HFFc6 (cell line): ENCODE results near the gene TMEM150B. TPM values are rescaled to one million over a fixed set of nuclear protein-coding genes. Genes with fewer than 3 reads are reported as not detected.

Experiments
- DNase-seq: peaks from one replicate; pipeline ENCODE4 v3.0.0-alpha.2; 2018
- H3K27ac Mint-ChIP-seq: 2 replicates; pipeline ENCODE4 v1.8.0; 2020; ENCODE audit warnings: mild to moderate bottlenecking, mixed read lengths
- H3K27me3 Mint-ChIP-seq: 2 replicates; pipeline ENCODE4 v1.8.0; 2021; ENCODE audit warnings: mild to moderate bottlenecking, moderate library complexity, mixed read lengths; ENCODE audit not compliant: insufficient read depth
- H3K36me3 Mint-ChIP-seq: 2 replicates; pipeline ENCODE4 v1.8.0; 2021; ENCODE audit warnings: low read depth, mixed read lengths
- H3K4me1 Mint-ChIP-seq: 2 replicates; pipeline ENCODE4 v1.8.0; 2020; ENCODE audit warnings: low read depth, mixed read lengths
- H3K4me3 Mint-ChIP-seq: 2 replicates; pipeline ENCODE4 v1.8.0; 2020; ENCODE audit warnings: mild to moderate bottlenecking, moderate library complexity, mixed read lengths
- H3K9me3 Mint-ChIP-seq: 2 replicates; pipeline ENCODE4 v1.8.0; 2020; ENCODE audit warnings: mild to moderate bottlenecking, mixed read lengths
- total RNA-seq, 6 experiments: library from RNA; stranded (reverse); fragmentation: NEBNext Ultra II Directional; extraction: Animal tissue kit (Norgen Biotek cat#: 25700); gene quantifications; 2 replicates in 1 of 6; 3 replicates in 5 of 6; pipeline ENCODE4 v1.2.3, GENCODE V29; 2021
- TF ChIP-seq, protein P1 (sequence below): fragments of 200-600 bp; sonication (generic); IDR thresholded peaks from 2 replicates; pipeline ENCODE4 v1.5.0; 2021; ENCODE audit warnings: antibody characterized with exemption, mild to moderate bottlenecking

The TMEM150B gene
- total RNA-seq, 6 experiments from 2014 or later: not detected

DNA sequence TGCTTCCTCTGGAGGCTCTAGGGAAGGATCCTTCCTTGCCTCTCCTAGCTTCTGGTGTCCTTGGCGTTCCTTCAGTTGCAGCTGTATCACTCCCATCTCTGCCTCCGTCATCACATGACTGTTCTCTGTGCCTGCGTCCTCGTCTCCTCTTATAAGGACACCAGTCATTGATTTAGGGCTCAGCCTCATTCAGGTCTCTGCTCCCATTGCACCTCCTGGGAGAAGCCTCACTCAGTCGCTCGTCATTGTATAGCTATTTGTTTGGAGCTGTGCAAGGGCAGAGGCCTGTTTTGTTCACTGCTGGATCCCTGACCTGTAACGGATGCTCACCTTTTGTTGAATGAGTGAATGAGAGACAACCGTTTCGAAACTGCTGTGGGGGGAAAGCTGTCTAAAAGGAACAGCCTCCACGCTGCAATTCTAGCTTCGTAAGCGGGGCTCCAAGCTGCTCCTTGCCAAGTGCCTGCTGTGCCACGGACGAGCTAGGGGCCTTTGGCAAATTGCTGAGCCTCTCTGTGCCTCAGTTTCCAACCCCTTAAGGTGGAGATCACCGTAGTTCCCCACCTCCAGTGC, 24.2 kb downstream of the TMEM150B start:
- Mint-ChIP-seq H3K27ac (no peak overlapping the region), H3K36me3 (peaks cover 7% of the 10 kb centered on the region; the same call in 1 of the 2 replicates), H3K4me1 (0 out of 2 replicates have a peak, but pooled peaks cover 7% of the 10 kb centered on the region), H3K4me3 (peak overlapping the region; percentile 74; the same call in 1 of the 2 replicates), H3K27me3 (peaks cover 2% of the 10 kb centered on the region), H3K9me3 (no peaks in the 10 kb centered on the region)
- TF ChIP-seq, protein P1, sequence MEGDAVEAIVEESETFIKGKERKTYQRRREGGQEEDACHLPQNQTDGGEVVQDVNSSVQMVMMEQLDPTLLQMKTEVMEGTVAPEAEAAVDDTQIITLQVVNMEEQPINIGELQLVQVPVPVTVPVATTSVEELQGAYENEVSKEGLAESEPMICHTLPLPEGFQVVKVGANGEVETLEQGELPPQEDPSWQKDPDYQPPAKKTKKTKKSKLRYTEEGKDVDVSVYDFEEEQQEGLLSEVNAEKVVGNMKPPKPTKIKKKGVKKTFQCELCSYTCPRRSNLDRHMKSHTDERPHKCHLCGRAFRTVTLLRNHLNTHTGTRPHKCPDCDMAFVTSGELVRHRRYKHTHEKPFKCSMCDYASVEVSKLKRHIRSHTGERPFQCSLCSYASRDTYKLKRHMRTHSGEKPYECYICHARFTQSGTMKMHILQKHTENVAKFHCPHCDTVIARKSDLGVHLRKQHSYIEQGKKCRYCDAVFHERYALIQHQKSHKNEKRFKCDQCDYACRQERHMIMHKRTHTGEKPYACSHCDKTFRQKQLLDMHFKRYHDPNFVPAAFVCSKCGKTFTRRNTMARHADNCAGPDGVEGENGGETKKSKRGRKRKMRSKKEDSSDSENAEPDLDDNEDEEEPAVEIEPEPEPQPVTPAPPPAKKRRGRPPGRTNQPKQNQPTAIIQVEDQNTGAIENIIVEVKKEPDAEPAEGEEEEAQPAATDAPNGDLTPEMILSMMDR: no peak
- no peak for DNase-seq

GRCh38 chr19:55299991-55300390, 25.1 kb downstream of the TMEM150B start:
- no peak for DNase-seq
- Mint-ChIP-seq H3K27me3 (peaks cover 2% of the 10 kb centered on the region), H3K27ac (no peak overlapping the region), H3K4me1 (0 out of 2 replicates have a peak, but pooled peaks cover 7% of the 10 kb centered on the region), H3K9me3 (no peaks in the 10 kb centered on the region), H3K4me3 (no peak overlapping the region), H3K36me3 (peaks cover 8% of the 10 kb centered on the region; the same call in 1 of the 2 replicates)
- TF ChIP-seq, protein P1: no peak

GRCh38 chr19:55297267-55297666, 27.9 kb downstream of the TMEM150B start:
- Mint-ChIP-seq H3K27me3 (peaks cover 2% of the 10 kb centered on the region), H3K27ac (no peak overlapping the region), H3K4me1 (0 out of 2 replicates have a peak, but pooled peaks cover 7% of the 10 kb centered on the region), H3K9me3 (no peaks in the 10 kb centered on the region), H3K4me3 (no peak overlapping the region), H3K36me3 (peaks cover 8% of the 10 kb centered on the region; the same call in 1 of the 2 replicates)
- TF ChIP-seq, protein P1: no peak
- no peak for DNase-seq

- no peak for DNase-seq
- H3K36me3 Mint-ChIP-seq: no peaks in the 10 kb centered on the region
- 0 out of 2 replicates have a peak, but pooled peaks cover 7% of the 10 kb centered on the region for H3K4me1 Mint-ChIP-seq
- no peaks in the 10 kb centered on the region for H3K9me3 Mint-ChIP-seq
- H3K27me3 Mint-ChIP-seq: 0 out of 2 replicates have a peak, but pooled peaks cover 1% of the 10 kb centered on the region
- H3K27ac Mint-ChIP-seq: no peak overlapping the region
- TF ChIP-seq, protein P1: no peak
- H3K4me3 Mint-ChIP-seq: no peak overlapping the region
Observed at GRCh38 chr19:55289117-55289796, 35.9 kb downstream of the TMEM150B start.

DNA sequence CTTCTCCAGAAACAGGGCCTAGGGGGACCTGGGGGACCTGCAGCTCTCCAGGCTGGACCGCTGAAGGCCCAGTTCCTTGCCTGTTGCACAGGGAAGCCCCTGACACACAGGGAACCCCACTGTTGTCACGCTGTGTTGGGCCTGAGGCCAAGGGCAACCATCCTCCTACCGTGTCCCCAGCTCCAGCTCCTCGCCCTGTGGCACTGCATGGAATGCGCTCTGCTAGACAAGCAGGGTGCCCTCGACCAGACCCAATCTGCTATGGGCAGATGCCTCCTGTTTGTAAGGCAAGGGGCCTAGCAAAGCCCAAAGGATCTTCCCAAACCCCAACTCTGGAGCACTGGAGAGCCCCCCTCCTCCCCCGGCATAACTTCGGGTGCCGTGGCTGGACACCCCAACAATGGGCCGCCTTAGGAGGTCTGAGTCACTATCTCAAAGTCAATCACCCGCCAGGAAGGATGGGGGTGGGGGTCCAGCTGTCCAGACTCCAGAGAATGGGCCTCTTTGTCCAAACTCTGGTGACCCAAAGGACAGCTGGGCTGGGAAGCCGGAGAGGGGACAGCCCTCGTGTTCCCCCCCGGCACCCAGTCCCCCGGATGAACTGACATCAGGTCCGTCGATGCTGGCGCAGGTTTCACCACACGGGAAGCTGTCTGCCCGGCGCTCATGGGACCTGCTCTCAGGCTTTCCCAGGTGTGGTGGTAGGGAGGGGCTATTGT, 37.6 kb downstream of the TMEM150B start:
- no peak overlapping the region for H3K27ac Mint-ChIP-seq
- H3K36me3 Mint-ChIP-seq: no peaks in the 10 kb centered on the region
- peaks cover 13% of the 10 kb centered on the region for H3K4me1 Mint-ChIP-seq
- no peaks in the 10 kb centered on the region for H3K9me3 Mint-ChIP-seq
- no peak overlapping the region for H3K4me3 Mint-ChIP-seq
- peaks cover 4% of the 10 kb centered on the region; the same call in 1 of the 2 replicates for H3K27me3 Mint-ChIP-seq
- no peak for DNase-seq
- TF ChIP-seq, protein P1: no peak
